NT2/D1 (cell line): ENCODE measurements around the gene CD300E.
A peak's percentile ranks its signal among the peaks of the same experiment; 100 is the strongest.

Experiments used
- DNase-seq: peaks from one replicate; pipeline ENCODE4 v3.0.0-alpha.2; 2011; ENCODE audit warnings: low read depth, low spot score
- H3K27me3 ChIP-seq: 2 replicates; pipeline ENCODE4 v1.6.0; 2011; ENCODE audit warnings: mild to moderate bottlenecking; ENCODE audit not compliant: insufficient read length, insufficient read depth
- H3K36me3 ChIP-seq: 2 replicates; pipeline ENCODE4 v1.6.1; 2011; ENCODE audit warnings: mild to moderate bottlenecking, low read length, mixed read lengths; ENCODE audit not compliant: insufficient read depth, insufficient read length
- H3K4me1 ChIP-seq: 2 replicates; pipeline ENCODE4 v1.5.1; 2011; ENCODE audit not compliant: insufficient read depth, insufficient read length
- H3K4me3 ChIP-seq: 2 replicates; pipeline ENCODE4 v1.5.1; 2011; ENCODE audit warnings: low read depth; ENCODE audit not compliant: insufficient read length
- H3K9ac ChIP-seq: 2 replicates; pipeline ENCODE4 v1.6.0; 2011; ENCODE audit warnings: low read depth; ENCODE audit not compliant: insufficient read length
- H3K9me3 ChIP-seq: 2 replicates; pipeline ENCODE4 v1.5.1; 2011; ENCODE audit warnings: mild to moderate bottlenecking, low read length; ENCODE audit not compliant: insufficient read depth
- SUZ12 ChIP-seq: IDR thresholded peaks from 2 replicates; pipeline ENCODE4 v1.6.1; 2011; ENCODE audit not compliant: insufficient read length, insufficient read depth; ENCODE audit errors: extremely low read depth
- YY1 ChIP-seq: IDR thresholded peaks from 2 replicates; pipeline ENCODE4 v1.6.1; 2011; ENCODE audit not compliant: insufficient read length, insufficient read depth
- ZNF274 ChIP-seq: IDR thresholded peaks from 2 replicates; pipeline ENCODE4 v1.6.1; 2011; ENCODE audit warnings: mild to moderate bottlenecking, low read depth, low read length

Gene CD300E

GRCh38 chr17:74619077-74619673 lies 4.4 kb downstream of the CD300E start:
- no peak for DNase-seq
- H3K4me3 ChIP-seq = no peak overlapping the region
- TF ChIP-seq YY1 (no peak), ZNF274 (no peak), SUZ12 (no peak)
- H3K27me3 ChIP-seq = peaks cover 57% of the 10 kb centered on the region
- no peak overlapping the region for H3K9ac ChIP-seq
- no peaks in the 10 kb centered on the region; the same call in 1 of the 2 replicates for H3K9me3 ChIP-seq
- no peaks in the 10 kb centered on the region for H3K36me3 ChIP-seq
- no peaks in the 10 kb centered on the region for H3K4me1 ChIP-seq

- TF ChIP-seq YY1 (no peak), SUZ12 (no peak), ZNF274 (no peak)
- Histone ChIP-seq H3K27me3 (peaks cover 62% of the 10 kb centered on the region), H3K4me3 (no peak overlapping the region), H3K9me3 (no peaks in the 10 kb centered on the region; the same call in 1 of the 2 replicates), H3K36me3 (no peaks in the 10 kb centered on the region), H3K4me1 (no peaks in the 10 kb centered on the region), H3K9ac (no peak overlapping the region)
- no peak for DNase-seq
These were observed 5.1 kb downstream of the CD300E start for GRCh38 chr17:74618451-74618850.

GRCh38 chr17:74616696-74617095 lies 6.8 kb downstream of the CD300E start:
- Histone ChIP-seq H3K4me1 (no peaks in the 10 kb centered on the region), H3K9ac (no peak overlapping the region), H3K4me3 (no peak overlapping the region), H3K9me3 (no peaks in the 10 kb centered on the region; the same call in 1 of the 2 replicates), H3K36me3 (no peaks in the 10 kb centered on the region), H3K27me3 (peaks cover 72% of the 10 kb centered on the region)
- TF ChIP-seq ZNF274 (no peak), YY1 (no peak), SUZ12 (no peak)
- no peak for DNase-seq

- H3K9me3 ChIP-seq = no peaks in the 10 kb centered on the region; the same call in 1 of the 2 replicates
- TF ChIP-seq SUZ12 = no peak
- TF ChIP-seq ZNF274 = no peak
- TF ChIP-seq YY1 = no peak
- H3K36me3 ChIP-seq = no peaks in the 10 kb centered on the region
- peaks cover 92% of the 10 kb centered on the region for H3K27me3 ChIP-seq
- DNase-seq = no peak
- H3K9ac ChIP-seq = no peak overlapping the region
- no peaks in the 10 kb centered on the region for H3K4me1 ChIP-seq
- no peak overlapping the region for H3K4me3 ChIP-seq
These were observed 11.5 kb downstream of the CD300E start for GRCh38 chr17:74612046-74612445.

GRCh38 chr17:74610108-74610507 lies 13.4 kb downstream of the CD300E start:
- Histone ChIP-seq H3K4me3 (no peak overlapping the region), H3K27me3 (peaks cover 74% of the 10 kb centered on the region)
- DNase-seq = peak; percentile 5

GRCh38 chr17:74608511-74608910 lies 15.0 kb downstream of the CD300E start:
- H3K27me3 ChIP-seq = peaks cover 61% of the 10 kb centered on the region
- no peaks in the 10 kb centered on the region for H3K4me1 ChIP-seq
- no peak for DNase-seq
- TF ChIP-seq SUZ12 (no peak), YY1 (no peak), ZNF274 (no peak)
- H3K9me3 ChIP-seq = no peaks in the 10 kb centered on the region
- H3K9ac ChIP-seq = no peak overlapping the region
- H3K4me3 ChIP-seq = no peak overlapping the region
- no peaks in the 10 kb centered on the region for H3K36me3 ChIP-seq

More at GRCh38 chr17:74610108-74610507, 13.4 kb downstream of the CD300E start:
- H3K9ac ChIP-seq = no peak overlapping the region
- no peaks in the 10 kb centered on the region for H3K36me3 ChIP-seq
- H3K9me3 ChIP-seq = no peaks in the 10 kb centered on the region
- no peaks in the 10 kb centered on the region for H3K4me1 ChIP-seq
- no peak for TF ChIP-seq SUZ12
- TF ChIP-seq ZNF274 = no peak
- TF ChIP-seq YY1 = no peak

GRCh38 chr17:74607221-74607620 lies 16.3 kb downstream of the CD300E start:
- no peak overlapping the region for H3K4me3 ChIP-seq
- H3K9ac ChIP-seq = no peak overlapping the region
- TF ChIP-seq YY1 = no peak
- TF ChIP-seq SUZ12 = no peak
- TF ChIP-seq ZNF274 = no peak
- DNase-seq = no peak
- no peaks in the 10 kb centered on the region for H3K36me3 ChIP-seq
- H3K4me1 ChIP-seq = no peaks in the 10 kb centered on the region
- peaks cover 50% of the 10 kb centered on the region for H3K27me3 ChIP-seq
- no peaks in the 10 kb centered on the region for H3K9me3 ChIP-seq

- TF ChIP-seq SUZ12 (no peak), YY1 (no peak), ZNF274 (no peak)
- Histone ChIP-seq H3K36me3 (no peaks in the 10 kb centered on the region), H3K27me3 (peaks cover 39% of the 10 kb centered on the region), H3K9me3 (no peaks in the 10 kb centered on the region), H3K4me1 (no peaks in the 10 kb centered on the region), H3K4me3 (no peak overlapping the region), H3K9ac (no peak overlapping the region)
- DNase-seq = no peak
These were observed 17.5 kb downstream of the CD300E start for GRCh38 chr17:74606050-74606449.
